GM18870 (cell line): Measurements from ENCODE around the gene DGAT2.
"Not testable (repeated sequence)": the region's sequence is repeated elsewhere in the genome, so short reads cannot be mapped to it uniquely, and the experiment has no call there.

Source experiments
- ATAC-seq: cut with Tn5 transposase; IDR thresholded peaks from one replicate; pipeline ENCODE4 v1.9.1; 2021; ENCODE audit warnings: moderate library complexity; ENCODE audit not compliant: unreplicated experiment

The DGAT2 gene

GRCh38 chr11:75748729-75749273 is 19.8 kb upstream of the DGAT2 start:
- not testable (repeated sequence) for ATAC-seq

- not testable (repeated sequence) for ATAC-seq
These were observed 13.6 kb upstream of the DGAT2 start for GRCh38 chr11:75754933-75755332.

GRCh38 chr11:75757651-75758050 is 10.9 kb upstream of the DGAT2 start:
- no peak for ATAC-seq

GRCh38 chr11:75759832-75760231 is 8.7 kb upstream of the DGAT2 start:
- no peak for ATAC-seq

GRCh38 chr11:75760243-75760642 is 8.3 kb upstream of the DGAT2 start:
- no peak for ATAC-seq

- ATAC-seq, result no peak
These were observed 7.7 kb upstream of the DGAT2 start for GRCh38 chr11:75760710-75761493.

GRCh38 chr11:75762158-75762557 is 6.4 kb upstream of the DGAT2 start:
- no peak for ATAC-seq

GRCh38 chr11:75762885-75763284 is 5.7 kb upstream of the DGAT2 start:
- no peak for ATAC-seq

- ATAC-seq, result no peak
These were observed 4.7 kb upstream of the DGAT2 start for GRCh38 chr11:75763846-75764245.

- no peak for ATAC-seq
These were observed 3.5 kb upstream of the DGAT2 start for GRCh38 chr11:75765116-75765515.

GRCh38 chr11:75766443-75767227 is 1.9 kb upstream of the DGAT2 start:
- no peak for ATAC-seq

- ATAC-seq, result no peak
These were observed 1.4 kb upstream of the DGAT2 start for GRCh38 chr11:75767228-75767572.

GRCh38 chr11:75767793-75768111 is 826 bp upstream of the DGAT2 start:
- ATAC-seq, result no peak

GRCh38 chr11:75768909-75769771 is 562 bp downstream of the DGAT2 start:
- ATAC-seq, result no peak

- ATAC-seq, result no peak
These were observed 1.5 kb downstream of the DGAT2 start for GRCh38 chr11:75770102-75770501.

- no peak for ATAC-seq
These were observed 3.2 kb downstream of the DGAT2 start for GRCh38 chr11:75771646-75772410.

GRCh38 chr11:75773595-75774353 is 5.2 kb downstream of the DGAT2 start:
- ATAC-seq, result peak; percentile 85

- no peak for ATAC-seq
These were observed 6.5 kb downstream of the DGAT2 start for GRCh38 chr11:75775056-75775455.

- no peak for ATAC-seq
These were observed 8.0 kb downstream of the DGAT2 start for GRCh38 chr11:75776546-75776945.
